Hematopoietic multipotent progenitor cell treated with erythropoietin and hydrocortisone succinate and interleukin-3 and kit ligand, for 15 days (in vitro differentiated cells): ENCODE results near the gene OR9I1.

Source experiments
- DNase-seq: peaks from one replicate; pipeline ENCODE4 v3.0.0-alpha.2; 2015; ENCODE audit warnings: low spot score

OR9I1 gene, protein sequence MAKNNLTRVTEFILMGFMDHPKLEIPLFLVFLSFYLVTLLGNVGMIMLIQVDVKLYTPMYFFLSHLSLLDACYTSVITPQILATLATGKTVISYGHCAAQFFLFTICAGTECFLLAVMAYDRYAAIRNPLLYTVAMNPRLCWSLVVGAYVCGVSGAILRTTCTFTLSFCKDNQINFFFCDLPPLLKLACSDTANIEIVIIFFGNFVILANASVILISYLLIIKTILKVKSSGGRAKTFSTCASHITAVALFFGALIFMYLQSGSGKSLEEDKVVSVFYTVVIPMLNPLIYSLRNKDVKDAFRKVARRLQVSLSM

DNA sequence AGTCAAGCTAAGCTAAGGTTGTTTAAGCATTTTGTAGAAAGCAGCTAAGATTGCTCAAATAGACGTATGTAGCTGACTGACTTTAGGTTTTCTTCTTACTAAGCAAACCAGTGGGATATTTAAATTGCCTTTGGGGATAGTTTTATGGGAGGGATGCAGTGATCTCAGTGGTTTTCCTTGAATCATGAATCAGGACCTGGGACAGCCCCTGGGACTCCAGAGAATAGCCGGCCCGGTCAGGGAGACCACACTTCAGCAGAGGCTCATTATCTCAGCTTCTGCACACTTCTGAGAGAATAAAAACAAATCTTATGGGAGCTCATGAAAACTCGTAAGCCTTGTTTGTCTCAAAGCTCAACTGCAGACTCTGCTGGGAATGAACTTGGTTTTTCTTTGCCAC is at the start of gene OR9I1:
Gene OR9I1 (minus strand): TSS at position 62 of the 400 bp plus-strand sequence. CDS start 6,086 bp downstream, outside the sequence.
- DNase-seq = no peak

DNA sequence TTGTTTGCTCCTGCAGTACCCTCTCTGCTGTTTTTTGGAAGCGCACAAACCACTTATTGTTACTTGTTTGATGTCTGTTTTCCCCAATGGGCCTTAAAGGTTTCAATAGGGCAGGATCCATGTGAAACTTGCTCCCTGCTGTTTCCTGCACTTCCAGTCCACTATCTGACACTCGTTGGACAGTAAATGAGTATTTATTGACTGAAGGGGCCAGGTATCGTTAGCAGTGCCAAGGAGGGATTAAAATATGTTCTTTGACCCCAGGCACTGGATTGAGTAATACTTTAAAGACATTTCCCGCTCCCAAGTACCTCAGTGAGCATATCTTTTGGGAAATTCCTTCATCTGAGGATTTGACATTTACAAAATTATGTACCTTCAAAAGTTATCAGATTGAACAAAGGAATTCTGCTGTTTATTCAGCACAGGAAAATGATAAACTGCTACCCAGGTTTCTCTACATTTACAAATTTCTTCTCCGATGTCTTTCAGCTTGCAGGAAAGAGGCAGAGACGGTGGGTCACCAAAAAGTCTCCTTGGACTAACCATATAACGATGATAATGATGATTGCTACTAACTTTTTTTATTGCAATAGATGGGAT is 40.3 kb upstream of the OR9I1 start:
- DNase-seq = no peak

DNA sequence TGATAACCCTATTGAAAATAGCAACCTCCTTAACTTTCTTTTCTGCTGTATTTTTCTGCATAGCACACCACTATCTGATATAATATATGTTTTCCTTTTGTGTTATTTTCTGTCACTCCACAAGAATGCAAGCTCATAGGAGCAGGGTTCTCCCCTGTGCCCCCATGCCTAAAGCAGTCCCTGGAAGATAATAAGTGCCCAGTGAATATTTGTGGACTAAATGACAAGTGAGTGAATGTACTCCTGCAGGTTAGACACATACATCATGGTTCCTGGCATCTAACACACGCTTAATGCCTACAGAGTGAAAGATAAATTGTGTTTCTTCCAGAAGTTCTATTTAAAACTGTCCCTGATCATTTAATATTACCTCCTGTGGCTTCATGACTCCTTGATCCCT is 39.7 kb upstream of the OR9I1 start:
- DNase-seq = no peak

DNA sequence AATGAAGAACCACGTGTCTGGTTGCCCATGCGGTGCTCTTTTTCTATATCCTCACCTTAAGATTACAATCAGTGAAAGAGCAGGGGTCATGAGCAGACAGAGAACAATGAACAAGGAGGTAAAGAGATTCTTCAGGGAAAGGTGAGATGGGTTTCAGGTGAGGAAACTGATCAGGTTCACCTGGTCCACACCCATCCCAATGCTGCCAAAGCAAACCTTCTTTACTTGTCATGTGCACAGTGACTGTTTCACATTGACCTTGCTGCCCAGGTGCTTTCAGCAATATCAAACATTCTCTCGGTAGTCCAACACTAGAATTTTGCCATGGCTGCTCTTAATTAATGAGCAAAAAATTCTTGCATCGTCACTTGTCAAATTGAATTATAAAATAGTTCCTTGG is 39.1 kb upstream of the OR9I1 start:
- no peak for DNase-seq

DNA sequence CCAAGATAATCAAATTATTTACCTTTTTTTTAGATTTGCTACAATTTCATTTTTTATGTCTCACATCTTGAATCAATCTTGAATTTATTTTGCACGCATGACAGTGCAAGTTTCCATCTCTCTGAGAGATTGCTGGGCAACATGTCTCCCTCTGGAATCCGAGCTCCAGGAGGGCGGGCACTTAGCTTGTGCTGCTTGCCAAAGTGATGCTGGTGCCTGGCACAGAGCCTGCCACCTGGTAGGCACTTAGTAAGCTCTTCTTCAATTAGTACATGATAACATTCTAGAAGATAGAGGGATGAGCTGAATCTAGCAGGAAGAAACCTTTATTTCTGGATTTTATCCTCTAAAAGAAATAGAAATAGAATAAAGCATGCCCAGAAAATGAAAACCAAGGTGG is 27.5 kb upstream of the OR9I1 start:
- no peak for DNase-seq

DNA sequence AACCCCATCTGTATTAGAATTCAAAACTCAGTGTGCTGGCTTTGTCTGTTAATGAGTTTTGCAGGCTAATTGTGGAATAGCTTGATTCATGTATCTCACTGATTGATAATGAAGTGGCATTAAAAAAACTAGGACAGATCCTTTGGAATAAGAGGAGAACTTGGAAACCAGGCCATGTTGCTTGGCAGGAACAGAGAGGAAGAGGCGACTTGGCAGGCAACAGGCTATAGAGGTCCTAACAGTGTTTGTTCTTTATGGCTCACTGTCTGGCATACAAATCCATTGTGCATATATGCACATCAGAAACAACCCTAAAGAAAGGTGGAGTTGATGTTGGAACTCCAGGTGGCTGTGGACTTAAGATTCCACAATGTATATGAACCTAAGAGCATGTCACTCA is 17.4 kb upstream of the OR9I1 start:
- no peak for DNase-seq

DNA sequence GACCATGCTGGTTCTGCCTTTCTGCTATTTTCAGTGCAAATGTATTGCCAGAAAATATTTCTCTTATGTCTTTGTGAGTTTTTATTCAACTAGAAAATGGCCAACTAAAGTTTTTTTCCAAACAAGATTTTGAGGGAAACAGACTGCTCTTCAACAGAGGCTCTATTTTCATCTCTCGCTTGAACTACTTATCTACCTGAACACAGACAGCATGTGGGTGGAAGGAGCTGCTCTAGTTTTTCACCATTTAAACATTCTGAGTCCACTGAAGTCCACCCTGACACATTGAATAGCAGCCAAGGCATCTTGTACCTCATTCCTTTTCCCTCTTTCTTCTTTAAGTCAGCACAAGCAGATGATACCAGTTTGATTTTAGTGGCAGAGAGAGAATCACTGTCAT is 9.8 kb upstream of the OR9I1 start:
- no peak for DNase-seq

DNA sequence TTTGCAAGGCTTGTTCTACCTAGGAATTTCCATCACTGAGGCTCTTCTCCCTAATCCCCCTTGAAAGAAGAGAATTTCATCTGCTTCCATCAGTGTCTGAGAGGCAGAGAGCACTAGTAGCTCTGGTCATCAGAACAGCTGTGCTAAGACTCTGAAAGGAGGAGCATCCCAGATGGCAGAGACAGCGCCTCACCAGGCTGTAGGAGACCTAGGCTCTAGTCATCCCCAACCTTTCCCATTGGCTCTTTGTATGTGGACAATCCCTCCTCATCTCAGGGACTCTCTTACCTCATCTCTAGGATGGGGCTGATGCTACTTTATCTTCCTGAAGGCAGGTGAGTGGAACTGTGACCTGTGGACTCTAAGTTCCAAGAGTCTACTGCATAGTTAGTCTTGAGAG is 8.8 kb upstream of the OR9I1 start:
- no peak for DNase-seq

DNA sequence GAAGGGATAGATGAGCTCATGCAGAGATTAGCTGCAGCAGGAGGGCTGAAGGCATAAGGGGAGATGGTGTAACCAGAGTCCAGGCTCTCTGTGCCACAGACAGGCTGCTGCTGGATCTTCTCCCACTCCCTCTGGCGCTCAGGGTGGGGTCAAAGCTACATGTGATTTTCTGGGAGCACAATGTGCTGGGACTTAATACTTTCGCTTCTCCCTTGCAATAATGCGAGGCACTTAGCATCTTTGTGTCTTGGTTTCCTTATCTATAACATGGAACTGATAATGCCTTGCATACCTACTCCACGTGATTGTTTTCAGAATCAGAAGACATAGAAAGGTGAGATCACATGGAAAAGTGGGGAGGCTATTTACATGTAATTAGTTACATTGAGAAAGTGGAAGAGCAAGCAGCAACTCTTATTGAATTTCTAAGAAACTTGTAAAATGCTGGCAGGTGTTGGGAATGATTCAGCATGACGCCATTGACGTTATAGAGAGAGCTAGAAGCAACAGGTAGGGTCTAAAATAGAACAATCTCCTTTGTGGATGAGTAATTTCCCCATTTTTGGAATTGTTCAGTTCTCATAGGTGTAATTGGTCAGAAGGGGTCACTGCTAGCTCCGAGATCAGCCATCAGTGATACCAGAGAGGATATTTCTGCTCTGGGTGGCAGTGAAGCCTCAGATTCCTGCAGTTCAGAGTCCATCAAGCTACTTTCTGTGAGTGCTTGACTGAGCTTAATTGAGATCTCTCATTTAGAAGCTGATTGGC is 8.2 kb upstream of the OR9I1 start:
- no peak for DNase-seq

DNA sequence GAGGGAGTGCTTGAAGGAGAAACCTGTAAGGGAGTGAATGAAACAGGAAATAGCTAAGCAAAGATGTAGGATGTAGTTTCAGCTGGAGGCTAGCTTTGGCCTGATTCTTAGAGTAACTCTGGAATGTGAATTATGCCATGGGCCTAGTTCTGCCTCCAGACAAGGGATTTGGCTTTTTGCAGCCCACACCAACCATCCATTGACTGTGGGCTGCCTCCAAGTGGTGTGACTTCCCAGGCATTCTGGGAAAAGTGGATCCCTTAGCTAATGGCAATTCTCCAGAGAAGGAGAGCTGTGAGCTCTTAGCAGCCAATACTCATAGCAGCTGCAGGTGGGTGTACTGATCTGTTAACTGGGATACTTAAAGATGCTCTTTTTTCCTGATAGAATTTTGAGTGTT is 2.0 kb upstream of the OR9I1 start:
- no peak for DNase-seq

DNA sequence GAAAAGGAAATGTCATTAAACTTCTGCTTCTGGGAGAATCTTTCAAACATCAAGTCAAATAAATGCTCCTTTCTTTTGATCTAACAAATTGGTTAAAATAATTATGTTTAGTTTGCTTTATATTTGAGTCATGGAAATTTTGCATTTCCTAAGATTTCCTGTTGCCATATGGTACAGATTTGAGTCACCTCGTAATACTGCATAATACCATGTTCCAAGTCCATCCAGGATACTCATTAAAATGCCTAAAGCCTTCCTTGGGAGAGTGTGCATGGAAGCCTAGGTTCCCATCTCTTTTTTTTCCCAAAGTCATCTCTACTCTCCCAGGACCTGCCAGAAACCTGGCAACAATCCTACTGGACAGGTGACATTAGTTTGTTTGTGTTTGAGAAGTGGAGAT is 4.2 kb downstream of the OR9I1 start:
- no peak for DNase-seq

DNA sequence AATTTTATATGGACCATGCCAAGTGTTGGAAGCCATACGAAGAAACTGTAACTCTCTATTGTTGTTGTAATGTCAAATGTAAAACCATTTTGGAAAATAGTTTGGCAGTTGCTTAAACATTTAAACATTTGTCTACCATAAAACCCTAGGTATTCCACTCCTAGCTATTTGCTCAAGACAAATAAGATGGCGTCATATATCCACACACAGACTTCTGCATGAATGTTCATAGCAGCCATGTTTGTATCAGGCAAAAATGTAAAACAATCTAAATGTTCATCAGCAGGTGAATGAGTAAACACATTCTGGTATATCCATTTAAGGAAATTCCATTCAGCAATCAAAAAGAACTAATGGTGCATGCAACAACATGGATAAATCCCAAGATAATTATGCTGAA is 27.9 kb downstream of the OR9I1 start:
- DNase-seq = no peak

DNA sequence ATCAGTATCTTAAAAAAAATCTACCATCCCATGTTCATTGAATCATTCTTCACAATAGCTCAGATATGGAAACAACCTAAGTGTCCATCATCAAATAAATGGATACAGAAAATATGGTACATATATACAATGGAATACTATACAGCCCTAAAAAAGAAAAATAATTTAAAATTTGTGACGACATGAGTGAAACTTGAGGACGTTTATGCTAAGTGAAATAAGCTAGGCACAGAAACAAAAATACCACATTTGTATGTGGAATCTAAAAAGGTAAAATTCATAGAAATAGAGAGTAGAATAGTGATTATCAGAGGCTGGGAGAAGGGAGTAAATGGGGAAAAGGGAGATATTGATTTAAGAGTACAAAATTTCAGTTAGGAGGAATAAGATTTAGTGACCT is 38.8 kb downstream of the OR9I1 start:
- no peak for DNase-seq

DNA sequence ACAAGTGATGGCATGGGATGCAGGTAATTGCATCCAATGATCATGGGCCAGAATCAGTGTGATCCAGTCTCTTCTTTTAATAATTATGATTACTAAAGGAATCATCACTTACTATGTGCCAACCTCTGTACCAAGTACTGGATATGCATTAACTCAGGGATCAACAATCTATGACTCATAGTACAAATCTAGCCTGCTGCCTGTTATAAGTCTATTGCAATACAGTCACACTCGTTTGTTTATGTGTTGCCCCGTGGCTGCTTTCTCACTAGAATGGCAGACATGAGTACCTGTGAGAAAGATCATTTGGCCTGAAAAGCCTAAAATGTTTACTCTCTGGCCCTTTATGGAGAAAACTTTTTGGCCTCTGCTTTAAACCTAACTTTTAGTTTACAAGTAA is 49.5 kb downstream of the OR9I1 start:
- DNase-seq = no peak

DNA sequence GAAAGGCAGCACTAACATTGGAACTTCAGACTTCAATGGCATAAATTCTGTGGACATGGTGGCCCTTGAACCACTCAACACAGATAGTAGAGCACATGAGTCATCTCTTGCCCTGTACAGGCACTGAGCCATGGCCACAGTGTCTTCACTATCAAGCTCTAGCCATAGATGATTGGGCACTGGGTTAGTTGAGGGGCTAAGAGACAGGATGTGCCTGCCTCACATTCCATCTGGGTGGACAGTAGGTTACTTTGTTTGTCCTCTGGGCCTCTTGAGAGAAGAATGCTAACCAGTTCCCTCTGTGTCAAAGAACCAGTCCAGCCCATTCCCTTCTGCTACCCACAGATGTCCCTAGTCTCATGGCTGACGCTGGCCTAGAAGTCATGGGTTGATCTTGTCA is 54.7 kb downstream of the OR9I1 start:
- DNase-seq = no peak

DNA sequence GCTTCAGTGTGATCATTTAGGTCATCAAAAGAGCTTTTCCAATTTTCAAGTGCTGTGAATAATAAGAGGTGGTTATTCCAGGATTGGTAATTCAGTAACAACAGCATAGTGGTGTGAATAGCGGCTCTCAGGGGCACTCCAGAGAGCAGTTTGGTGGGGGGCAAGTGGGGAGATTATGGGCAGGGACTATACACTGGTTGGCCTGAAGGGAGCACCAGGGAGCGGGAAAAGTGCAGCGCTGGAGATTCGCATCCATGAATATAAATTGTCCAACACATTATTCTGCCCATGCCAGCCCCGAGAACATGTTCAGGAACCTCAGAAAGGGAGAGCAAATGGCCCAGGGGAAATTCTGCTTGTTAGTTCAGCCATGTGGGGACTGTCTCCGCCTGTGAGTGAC is 56.7 kb downstream of the OR9I1 start:
- DNase-seq = no peak

DNA sequence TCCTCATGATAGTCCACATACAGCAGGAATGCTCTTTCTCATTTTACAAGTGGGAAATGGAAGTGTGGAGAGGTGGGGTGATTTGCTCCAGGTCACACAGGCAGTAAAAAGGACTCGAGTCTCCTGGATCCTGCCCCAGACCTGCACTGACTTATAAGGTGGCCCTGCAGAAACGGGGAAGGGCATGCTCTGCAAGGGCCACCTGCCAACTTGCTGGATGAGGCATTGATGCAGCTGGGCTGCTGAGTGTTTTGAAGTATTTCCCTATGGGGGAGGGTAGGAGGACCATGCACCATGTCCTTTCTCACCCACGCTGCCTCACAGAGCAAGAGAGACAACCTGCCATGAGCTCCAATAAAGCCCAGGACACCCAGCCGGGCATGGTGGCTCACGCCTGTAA is 57.6 kb downstream of the OR9I1 start:
- DNase-seq = no peak
